MCF 10A (cell line): ENCODE results near the gene ATOSB. TPM values are rescaled to one million over a fixed set of nuclear protein-coding genes. Genes with fewer than 3 reads are reported as not detected.
A peak's percentile ranks its signal among the peaks of the same experiment; 100 is the strongest.

Experiments used
- BruUV-seq: library from RNA; stranded (reverse); fragments of 400-500 nt; replicated peaks from 2 replicates; lab custom pipeline; 2021; lab: Mats Ljungman, UMichigan
- CTCF ChIA-PET: fragments of 300-600 bp; sonication (Branson Sonifier 250); formaldehyde crosslinking; extraction: SDS; loops from one replicate; lab custom pipeline; 2021; ENCODE audit warnings: antibody characterized with exemption, inconsistent platforms; lab: Yijun Ruan, JAX
- POLR2A ChIA-PET: fragments of 300-600, 350-650 bp; sonication (Branson Sonifier 250); formaldehyde crosslinking; extraction: SDS; loops from one replicate; lab custom pipeline; 2020; ENCODE audit warnings: antibody characterized with exemption, inconsistent platforms; lab: Yijun Ruan, JAX
- DNase-seq: peaks from one replicate; pipeline ENCODE4 v3.0.0-alpha.2; 2018; ENCODE audit not compliant: unreplicated experiment
- H3K27ac Mint-ChIP-seq: one replicate; pipeline ENCODE4 v1.8.0; 2022; ENCODE audit warnings: mild to moderate bottlenecking, low read depth, mixed read lengths; ENCODE audit not compliant: unreplicated experiment
- H3K27me3 Mint-ChIP-seq: one replicate; pipeline ENCODE4 v1.8.0; 2022; ENCODE audit warnings: mixed read lengths; ENCODE audit not compliant: insufficient read depth, unreplicated experiment
- H3K36me3 Mint-ChIP-seq: one replicate; pipeline ENCODE4 v1.8.0; 2022; ENCODE audit warnings: mild to moderate bottlenecking, moderate library complexity, mixed read lengths; ENCODE audit not compliant: insufficient read depth, unreplicated experiment
- H3K4me1 Mint-ChIP-seq: one replicate; pipeline ENCODE4 v1.8.0; 2022; ENCODE audit warnings: mixed read lengths; ENCODE audit not compliant: insufficient read depth, unreplicated experiment
- H3K4me3 Mint-ChIP-seq: one replicate; pipeline ENCODE4 v1.8.0; 2022; ENCODE audit warnings: mild to moderate bottlenecking, moderate library complexity, mixed read lengths; ENCODE audit not compliant: unreplicated experiment
- H3K9me3 Mint-ChIP-seq: one replicate; pipeline ENCODE4 v1.8.0; 2022; ENCODE audit warnings: mixed read lengths; ENCODE audit not compliant: unreplicated experiment
- CTCF ChIP-seq: fragments of 200-600 bp; IDR thresholded peaks from one replicate; pipeline ENCODE4 v1.8.0; 2022; ENCODE audit warnings: antibody characterized with exemption, mild to moderate bottlenecking; ENCODE audit not compliant: unreplicated experiment
- intact Hi-C: fragments of 100-400 bp; cut with micrococcal nuclease; formaldehyde crosslinking; loops from 2 replicates; pipeline ENCODE4 v1.14.1; 2022
- total RNA-seq: library from RNA; stranded (reverse); gene quantifications from 2 replicates; pipeline ENCODE4 v1.2.3, GENCODE V29; 2022

Gene ATOSB
- total RNA-seq, 1 experiment from 2014 or later: 26.0 TPM

- Mint-ChIP-seq H3K27me3 (no peaks in the 10 kb centered on the region), H3K27ac (peak overlapping the region; percentile 71), H3K4me3 (no peak overlapping the region)
Observed at GRCh38 chr9:35057271-35057620, 58.4 kb downstream of the ATOSB start.

DNA sequence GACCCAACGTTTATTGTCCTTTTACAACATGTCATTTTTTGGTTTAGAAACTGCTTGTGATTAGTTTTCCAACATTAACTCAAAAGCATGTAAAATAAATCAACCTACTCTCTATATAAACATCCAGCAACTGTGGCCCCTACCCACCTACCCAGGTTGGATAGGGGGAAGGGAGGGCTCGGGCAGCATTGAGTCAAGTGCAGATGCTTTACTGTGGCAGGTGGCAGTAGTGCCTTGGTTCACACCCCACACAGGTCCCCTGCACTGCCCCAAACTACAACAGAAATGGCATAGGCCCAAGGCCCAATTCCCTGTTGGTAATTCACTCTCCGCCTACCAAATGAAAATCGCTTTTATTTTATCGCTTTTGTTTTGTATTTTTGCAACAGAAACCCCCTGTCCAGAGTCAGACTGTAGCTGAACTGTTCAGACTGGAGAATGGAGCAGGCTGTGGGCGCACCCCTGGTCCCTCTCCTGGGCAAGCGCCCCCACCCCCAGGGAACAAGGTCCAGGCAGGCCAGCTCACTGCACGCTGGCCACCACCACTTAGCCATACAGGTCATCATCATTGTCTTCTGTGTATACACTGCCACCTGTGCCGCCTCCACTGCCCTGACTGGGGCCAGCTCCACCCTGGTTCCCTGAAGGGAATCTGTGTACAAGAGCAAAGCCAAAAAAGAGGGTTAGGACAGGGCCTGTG, 58.9 kb downstream of the ATOSB start:
- Mint-ChIP-seq H3K27me3 (no peaks in the 10 kb centered on the region), H3K27ac (peak overlapping the region; percentile 71), H3K4me1 (no peaks in the 10 kb centered on the region), H3K36me3 (peaks cover 95% of the 10 kb centered on the region), H3K9me3 (no peaks in the 10 kb centered on the region), H3K4me3 (no peak overlapping the region)
- TF ChIP-seq CTCF: no peak
- TSS peak; percentile 27 for BruUV-seq
- no peak for DNase-seq
- CTCF ChIA-PET: interaction anchor here (0.8 kb wide), 1 partner anchor 72 kb away, joined by 3 read pairs; no protein-coding TSS in a partner anchor
- POLR2A ChIA-PET: interaction anchor here (1.0 kb wide), 1 partner anchor 16 kb away, joined by 4 read pairs; the partner anchor contains the start of gene VCP
- intact Hi-C loops: loop anchor here (10.0 kb wide), 1 partner anchor 62 kb away; no protein-coding TSS in a partner anchor

More at GRCh38 chr9:35057271-35057620, 58.4 kb downstream of the ATOSB start:
- POLR2A ChIA-PET: interaction anchor here (1.0 kb wide), 1 partner anchor 15 kb away, joined by 4 read pairs; the partner anchor contains the start of gene VCP
- CTCF ChIA-PET: no interaction called here
- intact Hi-C loops: loop anchor here (10.0 kb wide), 1 partner anchor 62 kb away; no protein-coding TSS in a partner anchor
- DNase-seq: no peak
- Mint-ChIP-seq H3K9me3 (no peaks in the 10 kb centered on the region), H3K36me3 (peaks cover 96% of the 10 kb centered on the region), H3K4me1 (no peaks in the 10 kb centered on the region)
- no TSS peak for BruUV-seq
- no peak for TF ChIP-seq CTCF

GRCh38 chr9:35054871-35055644, 60.6 kb downstream of the ATOSB start:
- Mint-ChIP-seq H3K4me3 (no peak overlapping the region), H3K27me3 (no peaks in the 10 kb centered on the region), H3K27ac (no peak overlapping the region), H3K4me1 (peaks cover 5% of the 10 kb centered on the region), H3K36me3 (peaks cover 90% of the 10 kb centered on the region), H3K9me3 (no peaks in the 10 kb centered on the region)
- CTCF ChIA-PET: no interaction called here
- no peak for TF ChIP-seq CTCF
- no TSS peak for BruUV-seq
- DNase-seq: no peak
- intact Hi-C loops: loop anchor here (5.0 to 10.0 kb wide), 2 partner anchors 60 to 293 kb away; no protein-coding TSS in a partner anchor
- POLR2A ChIA-PET: interaction anchor here (0.6 kb wide), 1 partner anchor 284 kb away, joined by 3 read pairs; no protein-coding TSS in a partner anchor
